A549 (cell line): ENCODE measurements around the gene DSCAML1. TPM values are rescaled to one million over a fixed set of nuclear protein-coding genes. Genes with fewer than 3 reads are reported as not detected.

Source experiments
- ATAC-seq, 2 experiments: fragments of 200-7000 bp in 1 of 2; fragments of >200 bp in 1 of 2; cut with Nextera tagmentation in 1 of 2; cut with Tn5 transposase in 1 of 2; 3 replicates each; pipeline versions ENCODE4 v1.8.0 to v1.9.1; 2018 to 2020; ENCODE audit warnings: mild to moderate bottlenecking in 1 of 2, moderate library complexity in 1 of 2
- CTCF ChIA-PET: fragments of 300-600 bp; sonication (Branson Sonifier 250); formaldehyde crosslinking; extraction: SDS; loops from one replicate; lab custom pipeline; 2021; ENCODE audit warnings: antibody characterized with exemption, inconsistent platforms; lab: Yijun Ruan, JAX
- POLR2A ChIA-PET: fragments of 350-600 bp; formaldehyde crosslinking; extraction: SDS; loops from one replicate; lab custom pipeline; 2021; ENCODE audit warnings: antibody characterized with exemption, inconsistent platforms; lab: Yijun Ruan, JAX
- DNase-seq, 2 experiments: peaks; one replicate each; pipeline versions ENCODE4 v3.0.0 to v3.0.0-alpha.2; 2011 to 2016; ENCODE audit warnings: low read depth in 1 of 2, low spot score in 1 of 2
- FAIRE-seq: peaks from 2 replicates; lab custom pipeline; 2011; peaks lifted over from hg19 to GRCh38; lab: Jason Lieb, UNC
- H3K27ac ChIP-seq, 2 experiments: fragments of >200 bp; sonication (Bioruptor Twin); formaldehyde crosslinking; 3 replicates each; pipeline ENCODE4 v1.5.1; 2016 to 2017
- H3K4me1 ChIP-seq: fragments of >200 bp; sonication (Bioruptor Twin); formaldehyde crosslinking; 3 replicates; pipeline ENCODE4 v1.6.1; 2016
- H3K4me2 ChIP-seq: fragments of >200 bp; sonication (Bioruptor Twin); formaldehyde crosslinking; 3 replicates; pipeline ENCODE4 v1.6.1; 2016
- H3K4me3 ChIP-seq: fragments of >200 bp; sonication (Bioruptor Twin); formaldehyde crosslinking; 3 replicates; pipeline ENCODE4 v1.5.1; 2016
- H3K9me3 ChIP-seq: fragments of >200 bp; sonication (Bioruptor Twin); formaldehyde crosslinking; 3 replicates; pipeline ENCODE4 v1.6.1; 2016
- CEBPB ChIP-seq, 2 experiments: fragments of >200 bp in 1 of 2; sonication (Bioruptor Twin) in 1 of 2; formaldehyde crosslinking in 1 of 2; IDR thresholded peaks; 2 replicates each; pipeline ENCODE4 v1.6.1; 2012 to 2016
- CHD2 ChIP-seq: fragments of 150-350 bp; IDR thresholded peaks from 2 replicates; pipeline ENCODE4 v1.6.1; 2014; ENCODE audit warnings: low read length; ENCODE audit not compliant: partially characterized antibody
- CHD4 ChIP-seq: fragments of 200-600 bp; sonication (generic); IDR thresholded peaks from 2 replicates; pipeline ENCODE4 v1.6.1; 2016; ENCODE audit warnings: antibody characterized with exemption, mild to moderate bottlenecking, borderline replicate concordance
- EHMT2 ChIP-seq: fragments of 200-600 bp; sonication (generic); IDR thresholded peaks from 2 replicates; pipeline ENCODE4 v1.6.1; 2016; ENCODE audit warnings: antibody characterized with exemption, low read depth, mild to moderate bottlenecking, moderate library complexity
- ESRRA ChIP-seq: fragments of 150-350 bp; IDR thresholded peaks from 2 replicates; pipeline ENCODE4 v1.6.1; 2014; ENCODE audit warnings: mild to moderate bottlenecking, low read length, borderline replicate concordance
- HOXB5 ChIP-seq: fragments of 250-450 bp; sonication (Bioruptor Pico); IDR thresholded peaks from 2 replicates; pipeline ENCODE4 v1.5.0; 2020; ENCODE audit warnings: mild to moderate bottlenecking, moderate library complexity
- JUN ChIP-seq, 2 experiments: fragments of >200 bp; sonication (Bioruptor Twin); formaldehyde crosslinking; IDR thresholded peaks; 2 replicates in 1 of 2; 3 replicates in 1 of 2; pipeline ENCODE4 v1.6.1; 2016 to 2017
- JUNB ChIP-seq: fragments of >200 bp; sonication (Bioruptor Twin); formaldehyde crosslinking; IDR thresholded peaks from 2 replicates; pipeline ENCODE4 v1.6.1; 2016
- MAFK ChIP-seq: fragments of 450-650 bp; IDR thresholded peaks from 2 replicates; pipeline ENCODE4 v1.6.1; 2014; ENCODE audit not compliant: partially characterized antibody
- MYC ChIP-seq: IDR thresholded peaks from 2 replicates; pipeline ENCODE4 v1.6.1; 2012; ENCODE audit warnings: mild to moderate bottlenecking, inconsistent platforms, low read length, improper control_type of control experiment, borderline replicate concordance
- PHF8 ChIP-seq: fragments of 200-600 bp; sonication (generic); IDR thresholded peaks from 2 replicates; pipeline ENCODE4 v1.6.1; 2016; ENCODE audit warnings: low read depth, mild to moderate bottlenecking, antibody characterized with exemption, moderate library complexity, borderline replicate concordance
- POLR2AphosphoS2 ChIP-seq: conservative IDR thresholded peaks from 2 replicates; pipeline ENCODE4 v1.6.1; 2012; ENCODE audit warnings: low read length, improper control_type of control experiment, inconsistent platforms
- RAD21 ChIP-seq, 2 experiments: fragments of >200 bp in 1 of 2; sonication (Bioruptor Twin) in 1 of 2; formaldehyde crosslinking in 1 of 2; IDR thresholded peaks in 1 of 2; conservative IDR thresholded peaks in 1 of 2; 2 replicates in 1 of 2; 3 replicates in 1 of 2; pipeline ENCODE4 v1.6.1; 2012 to 2018; ENCODE audit warnings: inconsistent platforms in 1 of 2
- SREBF2 ChIP-seq: fragments of 450-650 bp; IDR thresholded peaks from 2 replicates; pipeline ENCODE4 v1.6.1; 2014; ENCODE audit warnings: mild to moderate bottlenecking, moderate library complexity
- USF2 ChIP-seq: fragments of 450-650 bp; IDR thresholded peaks from 2 replicates; pipeline ENCODE4 v1.6.1; 2014; ENCODE audit warnings: antibody characterized with exemption
- WGBS: methylation state at CpG from one replicate; pipeline ENCODE4 v1.1.6; 2017; ENCODE audit errors: missing lambda C conversion rate; 5-methylcytosine and 5-hydroxymethylcytosine counted together
- polyA plus RNA-seq, 4 experiments: library from polyadenylated mRNA; depleted of rRNA in 3 of 4; stranded (reverse); fragments of >200 nt; fragmentation: RNase III in 1 of 4; extraction: RNeasy Plus Mini Kit Qiagen cat#74134 plus additional on column Dnase treatment in 1 of 4; gene quantifications; 2 replicates in 3 of 4; 3 replicates in 1 of 4; pipeline ENCODE4 v1.2.3, GENCODE V29; 2011 to 2017
- TF ChIP-seq, protein P1 (sequence below): IDR thresholded peaks from 2 replicates; pipeline ENCODE4 v1.6.1; 2012
- TF ChIP-seq, protein P2 (sequence below): fragments of 250-450 bp; sonication (Bioruptor Pico); IDR thresholded peaks from 2 replicates; pipeline ENCODE4 v1.5.0; 2020; ENCODE audit warnings: low read depth, mild to moderate bottlenecking, moderate library complexity
- TF ChIP-seq, protein P3 (sequence below): fragments of >200 bp; sonication (Bioruptor Twin); formaldehyde crosslinking; IDR thresholded peaks from 2 replicates; pipeline ENCODE4 v1.6.1; 2016
- TF ChIP-seq, protein P4 (sequence below): fragments of 150-350 bp; IDR thresholded peaks from 2 replicates; pipeline ENCODE4 v1.6.1; 2014; ENCODE audit warnings: low read depth, mild to moderate bottlenecking, low read length
- TF ChIP-seq, protein P5 (sequence below): IDR thresholded peaks from 2 replicates; pipeline ENCODE4 v1.6.1; 2012

The DSCAML1 gene
- polyA plus RNA-seq, 2 of the 4 experiments (the other 2 are of a cell fraction), result 0.12 to 0.31 TPM

GRCh38 chr11:117459979-117460300 lies 337.1 kb downstream of the DSCAML1 start:
- Histone ChIP-seq H3K4me2 (no peak overlapping the region), H3K4me3 (no peak overlapping the region), H3K27ac (no peak overlapping the region), H3K4me1 (no peaks in the 10 kb centered on the region), H3K9me3 (no peaks in the 10 kb centered on the region)
- ATAC-seq, result no peak
- POLR2A ChIA-PET, result no interaction called here
- DNase-seq, result no peak
- TF ChIP-seq, protein P1, sequence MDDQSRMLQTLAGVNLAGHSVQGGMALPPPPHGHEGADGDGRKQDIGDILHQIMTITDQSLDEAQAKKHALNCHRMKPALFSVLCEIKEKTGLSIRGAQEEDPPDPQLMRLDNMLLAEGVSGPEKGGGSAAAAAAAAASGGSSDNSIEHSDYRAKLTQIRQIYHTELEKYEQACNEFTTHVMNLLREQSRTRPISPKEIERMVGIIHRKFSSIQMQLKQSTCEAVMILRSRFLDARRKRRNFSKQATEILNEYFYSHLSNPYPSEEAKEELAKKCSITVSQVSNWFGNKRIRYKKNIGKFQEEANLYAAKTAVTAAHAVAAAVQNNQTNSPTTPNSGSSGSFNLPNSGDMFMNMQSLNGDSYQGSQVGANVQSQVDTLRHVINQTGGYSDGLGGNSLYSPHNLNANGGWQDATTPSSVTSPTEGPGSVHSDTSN, result no peak
- no peak for TF ChIP-seq RAD21 (conservative IDR thresholded peaks at IDR 0.05 in 1 of 2, IDR thresholded peaks at IDR 0.05 in 1 of 2)
- TF ChIP-seq ESRRA, result no peak
- TF ChIP-seq, protein P2, sequence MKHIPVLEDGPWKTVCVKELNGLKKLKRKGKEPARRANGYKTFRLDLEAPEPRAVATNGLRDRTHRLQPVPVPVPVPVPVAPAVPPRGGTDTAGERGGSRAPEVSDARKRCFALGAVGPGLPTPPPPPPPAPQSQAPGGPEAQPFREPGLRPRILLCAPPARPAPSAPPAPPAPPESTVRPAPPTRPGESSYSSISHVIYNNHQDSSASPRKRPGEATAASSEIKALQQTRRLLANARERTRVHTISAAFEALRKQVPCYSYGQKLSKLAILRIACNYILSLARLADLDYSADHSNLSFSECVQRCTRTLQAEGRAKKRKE (CRISPR knock-in tag), result no peak
- no peak for FAIRE-seq
- CTCF ChIA-PET, result no interaction called here
- WGBS, result 78% methylated on average over 5 of the region's 5 CpGs

- no peaks in the 10 kb centered on the region for H3K9me3 ChIP-seq
- TF ChIP-seq PHF8 (no peak), MYC (no peak), POLR2AphosphoS2 (no peak), JUNB (no peak), MAFK (no peak), HOXB5 (CRISPR knock-in tag) (no peak), CHD4 (no peak), CHD2 (no peak), SREBF2 (no peak), CEBPB (IDR thresholded peaks at IDR 0.05) (no peak), EHMT2 (no peak), USF2 (no peak), JUN (IDR thresholded peaks at IDR 0.05) (no peak)
- TF ChIP-seq, protein P3, sequence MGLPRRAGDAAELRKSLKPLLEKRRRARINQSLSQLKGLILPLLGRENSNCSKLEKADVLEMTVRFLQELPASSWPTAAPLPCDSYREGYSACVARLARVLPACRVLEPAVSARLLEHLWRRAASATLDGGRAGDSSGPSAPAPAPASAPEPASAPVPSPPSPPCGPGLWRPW, result no peak
- TF ChIP-seq, protein P4, sequence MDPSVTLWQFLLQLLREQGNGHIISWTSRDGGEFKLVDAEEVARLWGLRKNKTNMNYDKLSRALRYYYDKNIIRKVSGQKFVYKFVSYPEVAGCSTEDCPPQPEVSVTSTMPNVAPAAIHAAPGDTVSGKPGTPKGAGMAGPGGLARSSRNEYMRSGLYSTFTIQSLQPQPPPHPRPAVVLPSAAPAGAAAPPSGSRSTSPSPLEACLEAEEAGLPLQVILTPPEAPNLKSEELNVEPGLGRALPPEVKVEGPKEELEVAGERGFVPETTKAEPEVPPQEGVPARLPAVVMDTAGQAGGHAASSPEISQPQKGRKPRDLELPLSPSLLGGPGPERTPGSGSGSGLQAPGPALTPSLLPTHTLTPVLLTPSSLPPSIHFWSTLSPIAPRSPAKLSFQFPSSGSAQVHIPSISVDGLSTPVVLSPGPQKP, result no peak
- TF ChIP-seq, protein P1, result no peak
- TF ChIP-seq, protein P5, sequence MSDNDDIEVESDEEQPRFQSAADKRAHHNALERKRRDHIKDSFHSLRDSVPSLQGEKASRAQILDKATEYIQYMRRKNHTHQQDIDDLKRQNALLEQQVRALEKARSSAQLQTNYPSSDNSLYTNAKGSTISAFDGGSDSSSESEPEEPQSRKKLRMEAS, result no peak
- TF ChIP-seq, protein P2 (CRISPR knock-in tag), result no peak
- TF ChIP-seq, all 56 proteins: peak for 0
- DNase-seq (no peak), ATAC-seq (no peak), FAIRE-seq (no peak)
- Histone ChIP-seq H3K27ac (no peak overlapping the region), H3K4me1 (no peaks in the 10 kb centered on the region), H3K4me3 (no peak overlapping the region), H3K4me2 (no peak overlapping the region)
- 53% methylated on average over 8 of the region's 16 CpGs for WGBS
- CTCF ChIA-PET, result interaction anchor here (0.6 kb wide), 1 partner anchor 344 kb away, joined by 3 read pairs; no protein-coding TSS in a partner anchor
- POLR2A ChIA-PET, result no interaction called here
These were observed 337.7 kb downstream of the DSCAML1 start for GRCh38 chr11:117459123-117459978.
